Iris pigment epithelial cell (primary cell): ENCODE measurements around the gene GET3.
"Not testable (repeated sequence)": the region's sequence is repeated elsewhere in the genome, so short reads cannot be mapped to it uniquely, and the experiment has no call there.

Experiments used
- DNase-seq: peaks from one replicate; pipeline ENCODE4 v3.0.0-alpha.2; 2011; ENCODE audit warnings: low read depth

The GET3 gene

DNA sequence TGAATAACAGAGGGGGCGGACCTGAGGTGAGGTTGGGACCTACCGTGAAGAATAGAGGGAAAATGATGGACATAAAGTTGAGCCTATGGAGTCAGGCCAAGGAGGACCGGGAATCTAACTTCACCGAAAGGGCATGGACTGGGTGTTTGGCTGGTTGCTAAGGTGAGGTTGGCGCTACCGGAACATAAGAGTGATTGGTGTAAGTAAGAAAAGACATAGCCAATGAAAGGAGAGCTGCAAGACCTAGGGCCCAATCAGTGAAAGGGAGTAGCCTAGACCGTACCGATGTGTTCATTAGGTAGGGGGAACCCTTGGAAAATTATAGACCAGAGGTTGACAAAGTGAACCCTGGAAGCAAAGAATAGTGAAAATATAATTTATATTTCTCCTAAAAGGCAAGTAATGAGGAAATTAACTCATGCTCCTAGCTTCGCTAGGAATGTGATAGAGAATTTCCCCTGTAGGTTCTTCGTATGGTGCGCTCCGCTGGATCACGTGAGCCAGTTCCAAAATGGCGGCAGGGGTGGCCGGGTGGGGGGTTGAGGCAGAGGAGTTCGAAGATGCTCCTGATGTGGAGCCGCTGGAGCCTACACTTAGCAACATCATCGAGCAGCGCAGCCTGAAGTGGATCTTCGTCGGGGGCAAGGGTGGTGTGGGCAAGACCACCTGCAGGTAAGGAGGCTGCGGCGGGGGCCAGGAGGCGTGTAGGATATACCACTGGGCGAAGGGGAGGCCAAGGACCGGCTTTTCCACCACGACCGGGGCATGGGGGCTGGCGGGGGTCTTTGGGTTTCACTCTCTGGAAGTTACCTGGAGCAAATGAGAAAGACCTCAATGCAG lies at the start of gene GET3:
GET3 (plus strand) TSS at position 503 of the 840 bp plus-strand sequence; CDS start at position 512, 9 bp downstream.
- DNase-seq = peak; percentile 100

DNA sequence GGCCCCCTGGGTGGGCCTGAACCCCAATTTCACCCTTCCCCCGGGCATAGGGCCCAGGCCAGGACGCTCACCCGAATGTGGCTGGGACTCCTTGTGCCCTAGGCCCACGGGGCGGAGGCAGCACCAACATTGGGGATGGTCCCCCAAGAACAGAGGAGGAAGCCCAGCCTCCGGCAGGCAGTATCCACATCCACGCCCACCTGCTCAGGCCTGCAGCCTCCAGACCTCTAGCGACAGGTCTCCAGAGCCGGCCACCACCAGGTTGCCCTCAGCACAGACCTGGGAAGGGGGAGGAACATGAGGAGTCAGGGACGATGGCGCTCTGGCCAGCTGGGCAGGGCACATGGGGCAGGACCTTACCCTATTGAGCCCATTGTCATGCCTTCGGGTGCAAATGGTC lies 48.3 kb upstream of the GET3 start:
- DNase-seq = no peak

DNA sequence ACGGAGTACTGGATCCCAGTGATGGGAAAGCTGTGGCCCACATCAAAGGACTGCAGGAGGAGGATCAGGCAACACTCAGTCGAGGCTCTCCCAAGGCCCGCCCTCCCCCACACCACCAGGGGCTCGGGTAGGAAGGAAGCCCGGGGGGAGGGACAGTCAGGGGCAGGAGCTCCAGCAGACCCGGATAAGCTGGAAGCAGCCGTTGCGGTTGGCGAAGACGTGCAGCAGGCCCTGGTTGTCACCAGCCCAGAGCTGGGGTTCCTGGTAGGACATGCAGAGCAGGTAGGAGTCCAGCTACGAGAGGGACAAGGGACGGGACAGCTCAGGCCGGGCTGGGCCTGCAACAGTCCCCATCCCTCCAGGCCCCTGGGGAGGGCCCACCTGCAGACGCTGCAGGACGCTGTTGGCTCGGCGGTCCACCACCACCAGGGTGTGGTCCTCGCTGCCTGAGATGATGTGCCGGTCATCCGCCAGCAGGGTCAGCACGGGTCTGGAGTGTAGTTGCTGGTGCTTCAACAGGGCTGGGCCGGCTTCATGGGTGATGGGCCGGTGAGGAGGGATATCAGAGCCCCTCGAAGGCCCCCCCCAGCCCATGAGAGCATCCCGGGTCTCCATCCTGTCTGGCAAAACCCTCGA lies 47.6 kb upstream of the GET3 start:
- no peak for DNase-seq

DNA sequence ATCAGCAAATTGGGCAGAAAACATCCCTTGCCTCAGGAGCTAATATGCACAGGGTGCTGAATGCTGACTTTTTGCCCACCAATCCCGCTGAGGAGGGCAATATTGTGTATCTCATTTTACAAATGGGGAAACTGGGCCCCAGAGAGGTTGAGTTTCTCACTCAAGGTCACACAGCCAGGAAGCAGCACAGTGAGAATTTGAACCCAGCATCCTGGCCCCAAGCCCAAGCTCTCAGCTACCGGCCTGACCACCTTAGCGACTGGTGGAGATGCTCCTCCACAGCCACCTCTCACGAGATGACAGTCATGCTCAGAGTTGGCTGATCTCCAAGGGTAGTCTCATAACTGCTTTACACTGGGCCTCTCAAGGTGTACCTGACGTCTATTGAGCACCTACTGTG lies 44.3 kb upstream of the GET3 start:
- no peak for DNase-seq

DNA sequence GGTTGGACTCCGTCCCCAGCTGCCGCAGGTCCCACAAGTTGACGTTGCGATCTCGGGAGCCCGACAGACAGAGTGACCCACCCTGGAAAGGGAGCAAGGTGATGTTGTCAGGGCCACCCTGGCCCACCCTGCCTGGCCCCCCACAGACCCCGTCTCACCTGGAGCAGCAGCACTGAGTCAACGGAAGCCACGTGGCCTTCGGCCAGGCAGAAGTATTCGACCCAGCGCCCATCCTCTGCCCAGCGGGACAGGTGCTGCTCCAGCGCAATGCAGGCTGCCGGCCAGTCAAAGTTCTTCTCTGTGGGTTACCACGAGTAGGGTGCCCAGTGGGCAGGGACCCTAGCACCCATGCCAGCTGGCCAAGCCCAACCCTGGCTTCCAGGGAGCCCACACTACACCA lies 42.7 kb upstream of the GET3 start:
- DNase-seq = no peak

DNA sequence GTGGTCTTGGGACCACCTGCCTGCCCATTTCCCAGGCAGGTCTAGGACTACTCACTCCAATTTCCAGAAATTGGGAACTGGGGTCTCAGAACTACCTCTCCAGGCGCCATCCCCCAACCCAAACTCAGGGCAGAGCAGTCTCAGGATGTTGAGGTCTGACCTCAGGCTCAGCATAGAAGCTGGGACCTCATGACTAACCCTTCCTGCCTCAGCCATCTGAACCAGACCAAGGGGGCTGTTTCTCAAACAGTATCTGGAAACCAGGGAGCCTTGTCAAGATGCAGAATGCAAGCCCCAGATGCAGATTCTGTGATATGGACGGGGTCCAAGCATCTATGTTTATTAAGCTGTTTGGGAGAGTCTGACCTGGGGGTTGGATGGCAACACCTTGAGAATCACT lies 42.2 kb upstream of the GET3 start:
- no peak for DNase-seq

DNA sequence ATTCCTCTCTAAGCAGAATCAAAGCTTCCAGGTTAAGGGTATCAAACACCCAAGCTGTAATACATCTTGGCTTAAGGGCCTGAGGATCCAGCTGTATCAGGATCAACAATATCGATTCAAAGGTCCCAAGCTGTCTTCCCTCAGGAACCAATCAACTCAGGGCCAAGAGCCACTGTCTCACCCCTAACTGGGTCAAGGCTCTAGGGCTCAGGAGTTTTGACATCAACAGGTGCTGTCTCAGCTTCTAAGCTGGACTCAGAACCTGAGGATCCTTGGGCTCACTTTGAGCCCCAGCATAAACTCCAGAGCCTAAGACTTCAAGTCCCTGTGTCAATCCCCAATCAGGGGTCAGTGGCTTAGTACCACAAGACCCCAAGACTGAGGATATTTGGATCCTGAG lies 41.8 kb upstream of the GET3 start:
- no peak for DNase-seq

DNA sequence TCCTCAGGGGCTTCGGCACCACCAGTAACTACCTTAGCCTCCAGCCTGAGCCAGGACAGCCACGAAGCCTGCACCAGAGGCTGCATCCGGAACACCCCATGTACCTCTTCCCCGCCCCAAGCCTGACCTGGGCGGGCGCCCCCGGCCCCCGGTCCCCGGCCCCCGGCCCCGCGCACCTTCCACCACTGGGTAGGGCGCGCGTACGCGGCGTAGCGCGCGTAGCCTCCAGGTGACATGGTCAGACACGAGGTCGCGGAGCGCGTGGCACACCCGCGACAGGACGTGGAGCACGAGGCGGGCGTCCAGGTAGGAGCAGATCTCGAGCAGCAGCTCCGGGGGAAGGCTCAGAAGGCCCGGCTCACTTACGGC lies 41.3 kb upstream of the GET3 start:
- DNase-seq = peak; percentile 5

DNA sequence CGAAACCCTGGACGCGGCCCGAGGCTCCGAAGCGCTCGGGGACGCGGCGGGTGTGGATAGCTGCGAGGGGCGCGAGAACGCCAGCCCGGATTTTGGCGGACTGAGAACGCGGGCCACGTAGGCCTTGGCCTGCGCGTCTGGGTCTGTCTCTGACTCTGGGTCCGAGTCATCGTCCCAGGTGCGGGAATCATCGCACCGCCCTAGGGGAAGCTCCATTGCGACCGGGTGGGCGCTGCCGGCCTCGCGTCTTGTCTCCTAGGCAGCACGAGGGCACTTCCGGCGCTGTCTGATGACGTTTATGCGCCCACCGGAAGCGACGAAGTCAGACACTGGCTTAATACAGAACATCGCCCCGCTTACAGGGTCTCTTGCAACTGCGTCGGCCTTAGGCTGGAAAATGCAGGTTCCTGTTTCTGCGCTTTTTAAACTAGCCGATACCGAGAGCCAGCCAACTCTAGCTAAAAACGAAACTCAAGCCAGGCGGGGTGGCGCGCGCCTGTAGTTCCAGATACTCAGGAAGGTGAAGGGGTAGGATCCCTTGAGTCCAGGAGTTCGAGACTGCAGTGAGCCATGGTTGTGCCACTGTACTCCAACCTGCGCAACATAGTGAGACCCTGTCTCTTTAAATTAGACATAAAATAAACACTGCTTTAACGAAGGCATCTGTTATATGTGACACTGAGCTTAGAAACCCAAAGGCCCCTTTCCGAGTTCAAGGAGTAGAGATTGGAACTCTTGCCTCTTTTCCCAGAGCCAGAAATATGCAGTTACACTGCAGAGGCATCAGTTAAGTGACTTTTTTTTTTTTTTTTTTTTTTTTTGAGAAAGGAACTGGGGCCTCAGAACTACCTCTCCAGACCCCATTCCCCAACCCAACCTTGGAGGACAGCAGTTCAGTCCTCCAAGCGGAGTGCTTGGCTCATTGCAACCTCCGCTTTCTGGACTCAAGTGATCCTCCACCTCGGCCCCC lies 40.6 kb upstream of the GET3 start, which contains the start of gene FBXW9:
FBXW9 (minus strand) TSS at position 266 of the 970 bp plus-strand sequence; CDS start at position 216, 50 bp downstream.
- DNase-seq = peak; percentile 94

DNA sequence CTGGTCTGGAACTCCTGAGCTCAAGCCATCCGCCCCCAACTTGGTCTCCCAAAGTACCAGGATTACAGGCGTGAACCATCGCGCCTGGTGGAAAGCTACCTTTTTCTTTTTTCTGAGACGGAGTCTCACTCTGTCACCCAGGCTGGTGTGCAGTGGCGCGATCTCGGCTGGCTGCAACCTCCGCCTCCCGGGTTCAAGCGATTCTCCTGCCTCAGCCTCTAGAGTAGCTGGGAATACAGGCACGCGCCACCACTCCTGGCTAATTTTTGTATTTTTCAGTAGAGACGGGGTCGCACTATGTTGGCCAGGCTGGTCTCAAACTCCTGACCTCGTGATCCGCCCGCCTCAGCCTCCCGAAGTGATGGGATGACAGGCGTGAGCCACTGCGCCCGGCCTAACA lies 39.9 kb upstream of the GET3 start:
- not testable (repeated sequence) for DNase-seq

DNA sequence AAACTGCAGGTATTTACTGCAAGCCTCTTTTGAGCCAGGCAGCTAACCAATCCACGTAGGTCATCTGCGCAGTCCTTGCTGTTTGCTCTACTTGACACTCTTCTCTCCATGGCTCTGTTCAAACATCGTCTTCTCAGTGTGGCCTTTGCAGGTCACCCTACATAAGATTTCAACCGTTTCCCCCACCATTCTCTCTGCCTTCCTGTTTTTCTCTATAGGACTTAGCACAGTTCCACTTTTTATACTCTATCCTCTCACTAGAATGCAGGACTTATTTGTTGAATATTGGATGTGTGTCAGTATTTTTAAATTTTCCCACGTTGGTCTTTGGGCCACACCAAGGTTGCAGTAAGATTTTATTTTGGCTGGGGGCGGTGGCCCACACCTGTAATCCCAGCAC lies 39.2 kb upstream of the GET3 start:
- no peak for DNase-seq

DNA sequence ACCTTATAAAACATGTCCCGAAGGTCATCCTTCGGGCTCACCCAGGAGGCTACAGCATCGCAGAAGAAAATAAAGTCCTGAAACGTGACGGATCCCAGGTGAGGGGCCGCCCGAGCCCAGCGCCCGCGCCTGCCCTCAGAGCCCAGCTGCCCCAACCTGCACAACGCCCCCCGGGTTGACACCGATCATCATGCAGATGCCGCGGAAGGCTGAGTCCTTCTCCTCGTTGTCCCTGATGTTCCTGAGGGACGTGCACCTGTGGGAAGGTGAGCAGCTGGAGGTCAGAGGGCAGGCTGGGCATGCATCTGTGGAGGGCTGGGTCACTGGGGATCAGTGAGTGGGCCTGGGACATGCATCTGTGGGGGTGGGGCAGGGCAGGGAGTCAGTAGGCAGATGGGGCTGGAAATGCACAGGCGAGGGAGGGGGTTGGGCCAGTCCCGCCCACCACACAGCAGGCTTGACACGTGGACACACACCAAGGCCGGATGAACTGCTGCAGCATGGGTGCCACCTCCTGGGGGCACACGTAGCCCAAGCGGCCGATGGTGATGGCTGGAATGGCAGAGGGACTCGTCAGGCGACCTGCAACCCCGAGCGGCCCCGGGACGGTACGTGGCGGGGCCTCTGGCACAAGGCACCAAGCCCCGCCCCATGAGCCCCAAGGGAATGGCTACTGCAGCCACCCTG lies 35.6 kb upstream of the GET3 start:
- DNase-seq = no peak

DNA sequence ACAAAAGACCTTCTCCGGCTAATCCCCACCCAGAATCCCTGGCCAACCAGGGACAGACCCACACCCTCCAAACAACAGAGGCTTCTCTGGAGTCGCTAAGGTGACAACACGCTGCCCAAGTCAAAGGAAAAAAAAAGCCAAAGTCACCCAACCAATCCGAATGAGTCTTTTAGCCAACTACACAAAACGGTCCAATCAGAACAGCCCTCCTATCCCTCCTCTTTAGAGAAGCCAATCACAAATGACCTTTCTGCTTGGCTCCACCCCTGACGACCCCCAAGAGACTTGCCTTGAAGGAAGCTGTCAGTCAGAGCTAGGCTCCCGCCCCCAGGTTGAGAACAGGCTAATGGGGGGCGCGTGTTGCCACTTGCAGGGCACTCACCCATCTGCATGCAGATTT lies 34.3 kb upstream of the GET3 start:
- peak; percentile 47 for DNase-seq

DNA sequence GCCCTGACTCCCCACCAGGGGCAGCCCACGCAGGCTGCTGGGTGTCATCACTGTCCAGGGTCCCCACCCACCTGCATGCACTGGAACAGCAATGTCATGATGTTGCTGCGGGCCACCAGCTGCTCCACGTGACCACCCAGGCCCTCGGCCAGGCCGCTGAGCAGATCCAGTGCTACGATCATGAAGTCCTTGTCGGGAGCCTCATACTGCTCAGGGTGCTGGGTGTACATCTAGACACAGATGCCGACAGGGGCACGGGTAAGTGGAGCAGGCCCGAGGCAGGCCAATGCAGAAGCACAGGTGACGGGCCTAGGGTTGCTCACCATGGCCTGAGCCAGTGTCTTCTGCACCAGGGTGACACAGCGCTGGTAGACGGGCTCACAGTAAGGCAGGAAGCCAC lies 32.1 kb upstream of the GET3 start:
- no peak for DNase-seq

DNA sequence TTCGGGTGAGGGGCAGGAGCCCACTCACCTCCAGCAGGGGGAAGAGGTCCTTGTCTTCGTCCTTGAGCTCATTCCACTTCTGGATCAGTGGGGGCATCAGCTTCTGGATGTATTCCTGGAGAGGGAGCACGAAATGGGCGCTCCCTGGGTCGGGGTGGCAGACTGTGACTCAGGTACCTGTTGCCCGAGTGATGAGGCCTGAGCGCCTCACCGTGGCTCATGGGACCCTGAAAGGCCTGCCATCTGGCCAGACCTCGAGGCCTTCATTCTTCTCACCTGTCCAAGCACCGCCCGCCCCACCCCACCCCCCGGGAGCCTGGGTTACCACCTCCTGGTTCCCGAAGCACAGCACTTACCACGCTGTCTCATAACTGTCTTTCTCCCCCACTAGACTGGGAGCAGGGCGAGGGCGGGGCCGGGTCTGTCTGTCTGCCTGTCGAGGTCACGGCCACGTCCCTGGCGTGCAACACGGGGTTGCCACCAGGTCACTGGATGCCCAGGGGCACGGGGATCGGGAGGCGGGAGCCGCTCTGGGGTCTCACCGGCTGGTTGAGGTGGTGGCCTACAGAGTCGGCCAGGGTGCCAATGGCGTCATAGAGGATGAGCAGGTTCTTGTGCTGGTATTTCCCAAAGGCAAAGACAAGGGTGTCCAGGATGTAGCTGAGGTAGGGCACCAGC lies 31.5 kb upstream of the GET3 start:
- DNase-seq = no peak

DNA sequence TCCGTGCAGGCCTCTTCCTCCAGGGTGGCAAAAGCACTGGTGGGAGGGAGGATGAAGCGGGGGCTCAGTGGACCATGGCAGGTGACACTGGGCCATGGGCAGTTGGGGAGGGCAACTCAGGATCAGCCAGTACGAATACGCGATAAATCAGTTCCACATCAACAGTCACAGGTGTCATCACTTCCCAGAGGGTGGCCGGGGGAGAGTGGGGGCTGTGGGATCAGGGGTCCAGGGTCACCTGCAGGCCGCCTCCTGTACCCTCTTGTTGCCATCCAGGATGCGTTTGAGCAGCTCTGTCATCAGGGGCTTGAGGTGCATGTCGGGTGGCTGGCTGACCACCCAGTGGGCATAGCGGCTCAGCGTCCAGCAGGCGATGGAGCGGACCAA lies 31.0 kb upstream of the GET3 start:
- DNase-seq = no peak

DNA sequence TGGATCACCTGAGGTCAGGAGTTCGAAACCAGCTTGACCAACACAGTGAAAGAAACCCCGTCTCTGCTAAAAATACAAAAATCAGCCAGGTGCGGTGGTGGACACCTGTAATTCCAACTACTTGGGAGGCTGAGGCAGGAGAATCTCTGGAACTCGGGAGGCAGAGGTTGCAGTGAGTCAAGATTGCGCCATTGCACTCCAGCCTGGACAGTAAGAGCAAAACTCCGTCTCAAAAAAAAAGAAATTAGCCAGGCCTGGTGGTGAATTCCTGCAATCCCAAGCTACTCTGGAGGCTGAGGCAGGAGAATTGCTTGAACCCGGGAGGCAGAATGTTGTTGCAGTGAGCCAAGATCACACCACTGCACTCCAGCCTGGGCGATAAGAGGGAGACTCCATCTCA lies 28.7 kb upstream of the GET3 start:
- DNase-seq = no peak

DNA sequence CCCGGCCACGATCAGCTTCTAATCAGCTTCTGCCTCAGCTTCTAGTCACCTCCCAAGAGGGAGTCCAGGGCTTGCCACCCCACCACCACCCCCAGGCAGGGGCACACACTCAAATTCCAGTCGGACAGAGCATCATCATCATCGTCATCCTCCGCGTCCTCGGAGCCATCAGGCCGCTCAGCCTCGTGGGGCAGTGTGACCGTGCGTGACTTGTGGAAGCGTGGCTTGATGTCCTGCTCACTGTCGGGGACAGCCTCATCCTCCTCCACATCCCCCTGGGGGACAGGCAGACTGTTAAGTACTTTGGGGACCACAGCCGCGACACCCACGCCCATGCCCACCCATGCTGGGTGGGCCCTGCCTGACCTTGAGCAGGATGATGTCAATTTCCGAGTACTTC lies 26.1 kb upstream of the GET3 start:
- DNase-seq = no peak

DNA sequence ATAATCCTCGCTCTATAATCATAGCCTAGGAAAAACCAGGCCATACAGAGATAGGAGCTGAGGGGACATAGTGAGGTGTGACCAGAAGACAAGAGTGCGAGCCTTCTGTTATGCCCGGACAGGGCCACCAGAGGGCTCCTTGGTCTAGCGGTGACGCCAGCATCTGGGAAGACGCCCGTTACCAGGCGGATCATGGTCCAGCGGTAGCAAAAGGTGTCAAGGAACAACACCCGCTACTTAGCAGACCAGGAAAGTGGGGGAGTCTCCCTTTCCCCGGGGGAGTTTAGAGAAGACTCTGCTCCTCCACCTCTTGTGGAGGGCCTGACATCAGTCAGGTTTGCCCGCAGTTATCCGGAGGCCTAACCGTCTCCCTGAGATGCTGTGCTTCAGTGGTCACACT lies 25.2 kb upstream of the GET3 start:
- DNase-seq = not testable (repeated sequence)

DNA sequence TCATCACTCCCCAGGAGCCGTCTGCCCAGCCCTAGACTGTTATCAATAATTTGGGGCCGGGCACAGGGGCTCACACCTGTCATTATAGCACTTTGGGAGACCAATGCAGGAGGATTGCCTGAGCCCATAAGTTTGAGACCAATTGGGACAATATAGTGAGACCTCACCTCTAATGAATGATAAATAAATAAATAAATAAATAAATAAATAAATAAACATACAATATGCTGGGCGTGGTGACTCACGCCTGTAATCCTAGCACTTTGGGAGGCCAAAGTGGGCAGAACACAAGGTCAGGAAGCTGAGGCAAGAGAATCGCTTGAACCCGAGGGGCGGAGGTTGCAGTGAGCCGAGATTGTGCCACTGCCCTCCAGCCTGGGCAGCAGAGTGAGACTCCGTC lies 24.0 kb upstream of the GET3 start:
- DNase-seq = not testable (repeated sequence)

DNA sequence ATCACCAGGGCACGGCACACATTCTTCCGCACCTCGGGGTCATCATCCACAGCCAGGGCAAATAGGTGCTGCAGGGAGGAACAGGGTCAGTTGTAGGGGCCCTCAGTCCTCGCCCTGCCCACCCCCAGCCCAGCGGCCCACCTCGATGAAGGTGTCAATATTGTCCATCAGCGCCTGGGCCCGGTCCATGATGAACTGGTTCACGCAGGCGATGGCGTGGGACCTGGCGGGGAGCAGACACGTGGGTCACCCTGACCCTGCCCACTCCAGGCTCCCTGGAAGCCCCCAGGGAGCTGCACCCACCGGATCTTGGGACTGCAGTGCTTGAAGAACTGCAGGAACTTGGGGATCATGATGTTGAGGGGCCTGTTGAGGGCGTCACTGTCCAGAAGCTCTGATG lies 22.2 kb upstream of the GET3 start:
- no peak for DNase-seq
